C4-2B (cell line): Measurements from ENCODE around the gene MYLIP.

ENCODE experiments used
- ZFX ChIP-seq: fragments of 450-650 bp; IDR thresholded peaks from 2 replicates; pipeline ENCODE4 v1.6.1; 2017
- TF ChIP-seq, protein P1 (sequence below): fragments of 450-650 bp; conservative IDR thresholded peaks from 2 replicates; pipeline ENCODE4 v1.5.1; 2017; ENCODE audit warnings: mild to moderate bottlenecking

DNA sequence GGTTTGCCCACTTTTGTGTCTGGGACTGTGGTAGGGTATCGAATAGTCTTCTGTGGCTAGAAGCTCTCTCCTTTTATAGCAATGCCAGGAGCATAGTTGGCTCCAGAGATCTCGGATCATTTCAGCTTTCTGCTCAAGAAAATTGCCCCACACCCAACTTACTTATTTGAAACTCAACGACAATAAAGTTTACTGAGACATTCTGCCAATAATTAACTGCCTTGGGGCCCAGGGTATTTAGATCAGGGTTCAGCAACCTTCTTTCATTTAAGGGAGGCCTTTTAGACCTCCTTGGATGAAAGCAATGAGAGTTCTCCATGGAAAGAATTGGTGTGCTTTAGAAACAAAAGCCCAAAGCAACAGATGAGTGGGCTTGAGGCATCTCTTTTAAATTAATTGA, 55.7 kb downstream of the MYLIP start:
- TF ChIP-seq, protein P1, sequence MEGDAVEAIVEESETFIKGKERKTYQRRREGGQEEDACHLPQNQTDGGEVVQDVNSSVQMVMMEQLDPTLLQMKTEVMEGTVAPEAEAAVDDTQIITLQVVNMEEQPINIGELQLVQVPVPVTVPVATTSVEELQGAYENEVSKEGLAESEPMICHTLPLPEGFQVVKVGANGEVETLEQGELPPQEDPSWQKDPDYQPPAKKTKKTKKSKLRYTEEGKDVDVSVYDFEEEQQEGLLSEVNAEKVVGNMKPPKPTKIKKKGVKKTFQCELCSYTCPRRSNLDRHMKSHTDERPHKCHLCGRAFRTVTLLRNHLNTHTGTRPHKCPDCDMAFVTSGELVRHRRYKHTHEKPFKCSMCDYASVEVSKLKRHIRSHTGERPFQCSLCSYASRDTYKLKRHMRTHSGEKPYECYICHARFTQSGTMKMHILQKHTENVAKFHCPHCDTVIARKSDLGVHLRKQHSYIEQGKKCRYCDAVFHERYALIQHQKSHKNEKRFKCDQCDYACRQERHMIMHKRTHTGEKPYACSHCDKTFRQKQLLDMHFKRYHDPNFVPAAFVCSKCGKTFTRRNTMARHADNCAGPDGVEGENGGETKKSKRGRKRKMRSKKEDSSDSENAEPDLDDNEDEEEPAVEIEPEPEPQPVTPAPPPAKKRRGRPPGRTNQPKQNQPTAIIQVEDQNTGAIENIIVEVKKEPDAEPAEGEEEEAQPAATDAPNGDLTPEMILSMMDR: no peak
- TF ChIP-seq ZFX: no peak
